ENCODE results near the gene FOXP1.
A peak's percentile ranks its signal among the peaks of the same experiment; 100 is the strongest.
"Not testable (repeated sequence)": the region's sequence is repeated elsewhere in the genome, so short reads cannot be mapped to it uniquely, and the experiment has no call there.

The FOXP1 gene

GRCh38 chr3:71446734-71447133 is 136.8 kb downstream of the FOXP1 start:
- no peak for DNase-seq

GRCh38 chr3:71446260-71446659 is 137.3 kb downstream of the FOXP1 start:
- no peak for DNase-seq

GRCh38 chr3:71444861-71445259 is 138.7 kb downstream of the FOXP1 start:
- no peak for DNase-seq

- peak; percentile 52 for DNase-seq
Measured at GRCh38 chr3:71444028-71444860, 139.3 kb downstream of the FOXP1 start.

GRCh38 chr3:71443332-71443731 is 140.2 kb downstream of the FOXP1 start:
- DNase-seq: no peak

GRCh38 chr3:71442652-71443042 is 140.9 kb downstream of the FOXP1 start:
- DNase-seq: no peak

GRCh38 chr3:71441925-71442651 is 141.4 kb downstream of the FOXP1 start:
- DNase-seq: no peak

- DNase-seq: no peak
Measured at GRCh38 chr3:71441217-71441924, 142.2 kb downstream of the FOXP1 start.

GRCh38 chr3:71438904-71439303 is 144.6 kb downstream of the FOXP1 start:
- DNase-seq: no peak

- no peak for DNase-seq
Measured at GRCh38 chr3:71438071-71438685, 145.3 kb downstream of the FOXP1 start.

- no peak for DNase-seq
Measured at GRCh38 chr3:71436337-71436736, 147.2 kb downstream of the FOXP1 start.

GRCh38 chr3:71435836-71436235 is 147.7 kb downstream of the FOXP1 start:
- DNase-seq: not testable (repeated sequence)

GRCh38 chr3:71433631-71434030 is 149.9 kb downstream of the FOXP1 start:
- no peak for DNase-seq

- no peak for DNase-seq
Measured at GRCh38 chr3:71432044-71432975, 151.2 kb downstream of the FOXP1 start.

GRCh38 chr3:71430941-71431552 is 152.5 kb downstream of the FOXP1 start:
- DNase-seq: no peak

GRCh38 chr3:71429597-71429988 is 153.9 kb downstream of the FOXP1 start:
- no peak for DNase-seq

- DNase-seq: no peak
Measured at GRCh38 chr3:71428841-71429596, 154.5 kb downstream of the FOXP1 start.

- no peak for DNase-seq
Measured at GRCh38 chr3:71425491-71426071, 157.9 kb downstream of the FOXP1 start.

- DNase-seq: no peak
Measured at GRCh38 chr3:71423151-71423906, 160.2 kb downstream of the FOXP1 start.

Measured in activated CD8-positive, alpha-beta memory T cell treated with anti-CD3 and anti-CD28 coated beads, Interleukin-2, amount 50 U/mL, for 4 hours (primary cell).